ENCODE results near the gene ZNF891. TPM values are rescaled to one million over a fixed set of nuclear protein-coding genes. Genes with fewer than 3 reads are reported as not detected.

Gene ZNF891
- total RNA-seq, 1 experiment from 2014 or later, result 1.0 TPM

GRCh38 chr12:133061954-133062353 lies 68.1 kb downstream of the ZNF891 start:
- no peak for DNase-seq (ENCODE audit: low read depth)

GRCh38 chr12:133058203-133059113 lies 71.6 kb downstream of the ZNF891 start:
- DNase-seq (ENCODE audit: low read depth), result peak; percentile 13

GRCh38 chr12:133057446-133057845 lies 72.6 kb downstream of the ZNF891 start:
- DNase-seq (ENCODE audit: low read depth), result peak; percentile 19

Other genes starting within 250 kb of the ZNF891 start
- gene CHFR, start 242.7 kb downstream of the ZNF891 start, total RNA-seq (2014; rRNA removed), result 23.8 and 24.8 TPM in 2 replicates
- gene ZNF605, start 174.0 kb downstream of the ZNF891 start, total RNA-seq (2014; rRNA removed), result 4.6 and 10.0 TPM in 2 replicates
- 16.2 and 16.3 TPM in 2 replicates for gene ZNF26, start 143.9 kb downstream of the ZNF891 start, total RNA-seq (2014; rRNA removed)
- 21.8 and 27.7 TPM in 2 replicates for gene ZNF84, start 92.8 kb downstream of the ZNF891 start, total RNA-seq (2014; rRNA removed)
- gene ZNF140, start 49.4 kb downstream of the ZNF891 start, total RNA-seq (2014; rRNA removed), result 11.7 and 14.4 TPM in 2 replicates
- gene ZNF10, start 353 bp upstream of the ZNF891 start, total RNA-seq (2014; rRNA removed), result 7.2 and 8.1 TPM in 2 replicates
- gene ZNF268, start 51.2 kb upstream of the ZNF891 start, total RNA-seq (2014; rRNA removed), result 19.3 and 24.0 TPM in 2 replicates
- gene ANHX, start 105.6 kb upstream of the ZNF891 start, total RNA-seq (2014; rRNA removed), result not detected in 2 replicates

Measured in LHCN-M2 (cell line).